22Rv1 (cell line): Measurements from ENCODE around the gene SLC25A12.
"Not testable (repeated sequence)": the region's sequence is repeated elsewhere in the genome, so short reads cannot be mapped to it uniquely, and the experiment has no call there.

ENCODE experiments used
- H3K27ac ChIP-seq: fragments of 450-650 bp; 2 replicates; pipeline ENCODE4 v1.5.1; 2017
- ZFX ChIP-seq: fragments of 450-650 bp; IDR thresholded peaks from 2 replicates; pipeline ENCODE4 v1.6.1; 2017; ENCODE audit warnings: antibody characterized with exemption, borderline replicate concordance
- TF ChIP-seq, protein P1 (sequence below): fragments of 450-650 bp; IDR thresholded peaks from 2 replicates; pipeline ENCODE4 v1.5.1; 2017; ENCODE audit warnings: mild to moderate bottlenecking

SLC25A12 gene

DNA sequence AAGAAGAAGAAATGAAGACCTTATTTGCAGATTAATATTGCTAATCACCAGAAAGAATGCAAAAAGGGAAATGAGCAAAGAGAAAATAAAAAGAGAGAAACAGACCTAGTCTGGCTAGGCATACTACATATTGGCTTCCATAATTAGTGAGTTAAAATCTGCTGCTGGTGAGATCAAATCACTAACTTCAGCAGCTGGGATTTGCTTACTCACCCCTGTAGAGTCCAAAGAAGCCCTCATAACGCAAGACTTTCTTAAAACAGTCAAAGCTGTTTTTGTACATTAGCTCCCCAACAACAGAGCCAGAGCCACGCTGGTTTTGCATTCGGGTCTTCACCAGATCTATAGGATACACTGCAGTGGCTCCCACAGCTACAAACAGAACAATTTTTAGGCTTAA lies 80.9 kb downstream of the SLC25A12 start:
- H3K27ac ChIP-seq = no peak overlapping the region
- no peak for TF ChIP-seq ZFX
- TF ChIP-seq, protein P1, sequence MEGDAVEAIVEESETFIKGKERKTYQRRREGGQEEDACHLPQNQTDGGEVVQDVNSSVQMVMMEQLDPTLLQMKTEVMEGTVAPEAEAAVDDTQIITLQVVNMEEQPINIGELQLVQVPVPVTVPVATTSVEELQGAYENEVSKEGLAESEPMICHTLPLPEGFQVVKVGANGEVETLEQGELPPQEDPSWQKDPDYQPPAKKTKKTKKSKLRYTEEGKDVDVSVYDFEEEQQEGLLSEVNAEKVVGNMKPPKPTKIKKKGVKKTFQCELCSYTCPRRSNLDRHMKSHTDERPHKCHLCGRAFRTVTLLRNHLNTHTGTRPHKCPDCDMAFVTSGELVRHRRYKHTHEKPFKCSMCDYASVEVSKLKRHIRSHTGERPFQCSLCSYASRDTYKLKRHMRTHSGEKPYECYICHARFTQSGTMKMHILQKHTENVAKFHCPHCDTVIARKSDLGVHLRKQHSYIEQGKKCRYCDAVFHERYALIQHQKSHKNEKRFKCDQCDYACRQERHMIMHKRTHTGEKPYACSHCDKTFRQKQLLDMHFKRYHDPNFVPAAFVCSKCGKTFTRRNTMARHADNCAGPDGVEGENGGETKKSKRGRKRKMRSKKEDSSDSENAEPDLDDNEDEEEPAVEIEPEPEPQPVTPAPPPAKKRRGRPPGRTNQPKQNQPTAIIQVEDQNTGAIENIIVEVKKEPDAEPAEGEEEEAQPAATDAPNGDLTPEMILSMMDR = no peak

DNA sequence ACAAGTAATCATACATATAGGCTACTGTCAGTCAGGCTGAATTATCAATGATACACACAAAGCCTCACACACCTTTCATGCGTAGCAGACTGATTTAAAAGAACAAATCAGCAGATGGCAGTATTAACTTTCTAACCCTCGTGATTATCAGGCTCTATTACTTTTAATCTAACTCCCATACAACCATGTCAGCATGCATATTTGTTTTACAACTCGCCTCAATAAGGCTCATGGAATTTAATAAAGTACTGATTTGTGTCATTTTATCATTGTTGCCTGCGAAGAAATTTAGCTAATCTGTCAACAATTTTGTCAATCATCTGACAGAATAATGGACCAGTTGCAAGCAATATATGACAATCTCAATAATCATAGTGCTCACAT lies 82.8 kb downstream of the SLC25A12 start:
- H3K27ac ChIP-seq = no peak overlapping the region
- no peak for TF ChIP-seq ZFX
- TF ChIP-seq, protein P1 = peak; percentile 47

DNA sequence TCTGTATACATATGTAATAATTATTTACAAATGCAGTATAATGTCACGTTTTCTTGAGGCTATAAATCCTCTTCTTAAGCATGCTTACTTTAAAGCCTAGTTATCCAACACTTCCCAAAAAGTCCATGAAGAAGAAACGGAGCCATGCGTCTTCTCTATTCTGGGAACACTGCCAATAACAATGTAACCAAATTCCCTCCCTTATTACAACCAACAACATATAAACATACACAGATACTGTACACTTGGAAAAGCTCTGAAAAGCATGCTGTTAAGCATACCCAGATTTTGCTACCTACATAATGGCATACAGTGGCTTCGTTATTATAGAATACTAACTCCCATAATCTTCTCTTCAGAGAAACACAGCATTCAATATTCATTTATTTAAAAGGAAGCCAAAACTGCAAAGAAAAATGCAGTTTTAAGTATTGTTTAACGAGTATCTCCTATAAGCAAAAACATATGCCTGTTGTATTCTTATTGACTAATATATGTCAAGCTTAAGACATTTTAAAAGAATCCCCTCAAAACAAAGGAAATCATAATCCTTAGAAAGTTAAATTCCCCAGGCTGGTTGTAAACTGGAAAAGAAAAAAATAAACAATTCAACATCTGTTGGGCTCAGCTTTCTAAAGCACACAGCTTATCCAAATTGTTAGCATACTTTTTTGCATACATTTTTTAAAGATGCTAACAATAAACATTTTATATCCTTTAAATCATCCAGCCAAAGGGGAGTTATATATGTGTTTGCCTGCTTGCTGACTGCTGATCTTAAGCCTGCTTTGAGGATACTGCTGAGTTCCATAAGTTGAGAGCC lies 83.4 kb downstream of the SLC25A12 start:
- H3K27ac ChIP-seq = no peak overlapping the region
- TF ChIP-seq ZFX = no peak
- TF ChIP-seq, protein P1 = no peak

DNA sequence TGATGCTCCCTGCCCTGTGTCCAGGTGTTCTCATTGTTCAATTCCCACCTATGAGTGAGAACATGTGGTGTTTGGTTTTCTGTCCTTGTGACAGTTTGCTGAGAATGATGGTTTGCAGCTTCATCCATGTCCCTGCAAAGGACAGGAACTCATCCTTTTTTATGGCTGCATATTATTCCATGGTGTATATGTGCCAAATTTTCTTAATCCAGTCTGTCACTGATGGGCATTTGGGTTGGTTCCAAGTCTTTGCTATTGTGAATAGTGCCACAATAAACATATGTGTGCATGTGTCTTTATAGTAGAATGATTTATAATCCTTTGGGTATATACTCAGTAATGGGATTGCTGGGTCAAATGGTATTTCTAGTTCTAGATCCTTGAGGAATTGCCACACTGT lies 85.2 kb downstream of the SLC25A12 start:
- H3K27ac ChIP-seq = not testable (repeated sequence)

DNA sequence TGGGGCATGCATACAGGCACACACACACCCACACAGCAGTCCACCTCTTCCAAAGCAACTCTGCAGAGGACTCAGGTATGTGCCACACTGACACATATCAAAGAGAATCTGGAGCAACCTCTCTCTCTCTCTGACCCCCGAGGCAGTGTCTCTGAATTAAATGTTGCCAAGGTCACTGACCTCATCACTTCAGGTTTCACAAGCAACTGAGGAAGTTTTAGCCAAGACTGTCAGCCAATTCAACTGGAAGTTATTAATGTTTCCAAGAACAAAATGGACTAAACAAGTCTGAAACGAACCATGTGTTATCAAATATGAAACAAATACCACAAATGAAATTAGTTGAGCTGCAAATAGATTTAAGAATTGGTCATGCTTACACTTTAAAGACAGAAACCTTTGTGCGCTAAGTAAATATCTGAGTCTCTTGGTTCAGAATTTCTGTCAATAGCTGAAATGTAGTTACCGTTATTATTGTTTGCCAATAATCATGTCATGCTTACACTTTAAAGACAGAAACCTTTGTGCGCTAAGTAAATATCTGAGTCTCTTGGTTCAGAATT lies 86.1 kb downstream of the SLC25A12 start:
- no peak overlapping the region for H3K27ac ChIP-seq
- TF ChIP-seq, protein P1 = no peak
- TF ChIP-seq ZFX = no peak

DNA sequence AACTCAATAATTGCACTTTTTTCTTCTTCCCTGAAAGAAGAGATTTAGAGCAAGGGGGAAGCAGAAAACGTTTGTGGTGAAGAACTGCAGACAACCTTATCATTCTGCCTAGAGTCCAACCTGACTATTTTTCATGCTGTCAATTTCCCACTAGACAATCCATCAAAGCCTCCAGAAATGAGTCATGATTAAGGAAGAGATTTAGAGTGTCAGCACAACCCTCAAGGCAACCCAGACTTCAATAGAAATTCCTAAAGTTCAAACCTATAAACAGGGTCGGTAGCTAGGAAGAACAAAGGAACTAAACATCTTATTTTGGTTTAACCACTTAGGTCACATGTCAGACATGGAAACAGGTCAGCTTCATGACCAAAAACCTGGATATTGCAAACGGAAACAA lies 86.9 kb downstream of the SLC25A12 start:
- H3K27ac ChIP-seq = no peak overlapping the region

DNA sequence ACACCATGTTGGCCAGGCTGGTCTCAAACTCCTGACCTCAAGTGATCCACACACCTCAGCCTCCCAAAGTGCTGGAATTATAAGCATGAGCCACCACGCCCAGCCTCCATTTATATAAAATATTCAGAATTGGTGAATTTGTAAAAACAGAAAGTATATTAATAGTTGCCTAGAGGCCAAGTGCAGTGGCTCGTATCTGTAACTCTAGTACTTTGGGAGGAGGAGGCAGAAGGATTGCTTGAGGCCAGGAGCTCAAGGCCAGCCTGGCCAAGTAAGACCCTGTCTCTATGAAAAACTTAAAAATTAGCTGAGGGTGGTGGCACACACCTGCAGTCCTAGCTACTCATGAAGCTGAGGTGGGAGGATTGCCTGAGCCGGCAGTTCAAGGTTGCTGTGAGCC lies 89.6 kb downstream of the SLC25A12 start:
- no peak overlapping the region for H3K27ac ChIP-seq
- TF ChIP-seq ZFX = no peak
- TF ChIP-seq, protein P1 = no peak

More for the DNA sequence above, 86.9 kb downstream of the SLC25A12 start:
- TF ChIP-seq ZFX = no peak
- TF ChIP-seq, protein P1 = no peak
